ENCODE results near the gene GPR17.

Gene GPR17

DNA sequence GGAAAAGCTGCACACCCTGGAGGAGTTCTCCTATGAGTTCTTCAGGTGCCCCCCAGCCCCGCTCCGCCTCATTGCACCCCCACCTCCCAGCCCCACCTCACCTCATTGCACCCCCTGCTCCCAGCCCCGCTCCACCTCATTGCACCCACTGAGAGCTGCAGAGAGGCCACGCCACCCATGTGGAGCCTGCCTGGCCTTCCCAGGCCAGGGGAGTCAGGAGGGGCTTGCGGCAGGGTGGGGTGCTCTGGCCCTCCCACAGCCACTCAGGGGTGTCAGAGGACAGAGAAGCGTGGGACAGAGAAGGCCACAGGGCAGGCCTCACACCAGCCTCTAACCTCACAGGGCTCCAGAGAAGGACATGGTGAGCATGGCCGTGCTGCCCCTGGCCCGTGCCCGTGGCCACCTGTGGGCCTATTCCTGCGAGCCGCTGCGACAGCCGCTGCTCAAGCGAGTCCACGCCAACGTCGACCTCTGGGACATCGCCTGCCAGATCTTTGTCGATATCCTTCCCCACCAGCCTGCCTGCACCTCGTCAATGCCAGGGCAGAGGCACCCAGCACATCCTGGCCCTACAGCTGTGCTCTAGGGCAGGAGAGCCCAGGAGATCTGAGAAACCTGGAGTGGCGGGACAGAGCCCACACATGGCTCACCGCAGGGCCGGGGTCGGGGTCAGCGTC, 15.0 kb upstream of the GPR17 start:
- no peak for DNase-seq

DNA sequence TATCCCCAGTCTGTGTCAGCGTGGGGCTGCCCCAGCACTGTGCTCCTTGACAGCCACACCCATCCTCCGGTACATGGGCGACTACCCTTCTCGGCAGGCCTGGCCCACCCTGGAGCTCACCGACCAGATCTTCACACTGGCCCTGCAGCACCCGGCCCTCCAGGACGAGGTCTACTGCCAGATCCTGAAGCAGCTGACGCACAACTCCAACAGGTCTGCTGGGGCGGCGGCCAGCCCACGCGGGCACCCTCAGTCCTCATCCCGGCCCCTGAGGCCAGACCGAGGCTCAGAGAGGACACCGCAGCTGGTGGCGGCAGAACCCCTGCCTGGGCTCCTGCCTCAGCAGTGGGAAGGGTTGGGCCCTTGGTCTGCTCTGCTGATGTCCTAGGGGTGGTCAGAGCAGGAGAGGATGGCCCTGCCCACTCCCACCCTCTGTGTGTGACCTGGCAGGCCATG, 14.4 kb upstream of the GPR17 start:
- DNase-seq = no peak

DNA sequence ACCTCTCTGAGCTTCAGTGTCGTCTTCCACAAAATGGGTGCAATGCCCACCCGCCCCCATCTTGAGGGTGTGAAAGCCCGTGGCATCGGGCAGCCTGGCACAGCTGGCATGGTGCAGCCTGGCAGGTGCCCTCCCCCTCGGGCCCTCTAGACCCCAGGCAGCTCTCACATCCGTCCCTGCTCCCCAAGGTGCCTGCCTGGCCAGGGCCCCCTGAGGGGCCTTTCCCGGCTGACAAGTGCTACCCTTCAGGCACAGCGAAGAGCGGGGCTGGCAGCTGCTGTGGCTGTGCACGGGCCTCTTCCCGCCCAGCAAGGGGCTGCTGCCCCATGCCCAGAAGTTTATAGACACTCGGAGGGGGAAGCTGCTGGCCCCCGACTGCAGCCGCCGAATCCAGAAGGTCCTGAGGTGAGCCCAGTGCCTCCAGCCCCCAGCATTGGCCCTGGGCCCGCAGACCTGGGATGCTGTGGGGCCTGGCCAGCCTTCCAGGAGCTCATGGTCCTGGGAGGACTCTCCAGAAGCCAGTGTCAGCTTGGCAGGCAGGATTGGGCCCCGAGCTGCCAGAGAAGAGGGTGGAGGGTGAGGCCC, 13.9 kb upstream of the GPR17 start:
- DNase-seq = no peak

DNA sequence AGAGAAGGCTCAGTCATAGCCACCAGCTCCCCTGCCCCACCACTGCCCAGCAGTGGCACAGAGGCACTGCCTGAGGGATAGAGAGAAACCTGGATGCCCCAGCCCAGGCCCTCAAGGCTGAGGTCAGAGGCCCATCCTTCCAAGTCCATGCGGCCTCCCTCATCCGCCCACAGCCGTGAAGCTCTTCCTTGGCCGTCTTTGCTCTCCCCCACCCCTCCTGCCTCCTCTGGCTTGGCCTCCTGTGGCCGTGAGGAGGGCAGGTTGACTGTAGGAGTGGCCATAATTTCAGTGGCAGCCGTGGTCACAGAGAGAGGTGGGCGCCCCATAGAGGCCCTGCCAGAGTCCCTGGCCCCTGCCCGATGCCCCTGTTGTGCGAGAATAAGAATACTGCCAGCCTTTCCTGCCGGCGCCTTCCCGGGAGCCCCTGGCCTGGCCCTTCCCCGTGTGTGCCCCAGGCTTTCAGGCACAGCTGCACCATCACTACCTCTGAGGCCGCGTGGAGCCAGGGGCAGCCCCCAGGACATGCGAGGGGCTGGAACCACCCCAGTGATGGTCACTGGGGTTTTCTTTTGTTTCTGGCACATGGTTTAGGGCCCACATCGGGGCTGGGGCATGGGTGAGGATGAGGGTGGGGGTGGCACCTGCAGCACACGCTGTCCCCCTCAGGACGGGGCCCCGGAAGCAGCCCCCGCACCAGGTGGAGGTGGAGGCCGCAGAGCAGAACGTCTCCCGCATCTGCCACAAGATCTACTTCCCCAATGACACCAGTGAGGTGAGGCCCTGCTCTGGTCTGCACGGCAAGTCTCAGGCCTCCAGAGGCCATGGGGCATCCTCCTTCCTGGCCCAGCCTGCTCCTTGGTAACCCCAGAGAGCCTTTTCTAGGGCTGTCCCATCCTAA, 13.1 kb upstream of the GPR17 start:
- no peak for DNase-seq

DNA sequence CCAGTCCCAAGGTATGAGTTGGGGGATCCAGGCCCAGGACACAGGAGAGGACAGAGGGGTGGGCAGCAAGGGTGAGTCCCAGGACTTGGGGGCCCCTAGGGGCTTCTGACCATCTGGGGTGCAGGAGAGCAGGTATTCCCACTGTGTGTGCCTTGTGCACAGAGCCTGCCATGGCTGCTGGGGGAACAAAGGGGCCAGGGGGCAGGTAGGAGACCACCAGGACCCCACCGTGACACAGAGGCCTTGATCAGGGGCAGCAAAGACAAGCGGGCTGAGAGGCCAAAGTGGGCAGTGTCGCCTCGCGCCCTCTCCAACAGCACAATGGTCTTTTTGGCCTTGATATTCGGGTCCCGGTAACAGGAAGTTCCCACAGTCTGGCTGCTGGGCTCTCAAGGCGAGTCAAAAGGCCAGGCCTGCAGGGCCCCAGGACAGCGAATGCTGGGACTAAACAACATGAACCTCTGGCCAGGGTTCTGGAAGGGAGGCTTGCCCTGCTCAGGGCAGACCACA, 12.3 kb upstream of the GPR17 start:
- no peak for DNase-seq

DNA sequence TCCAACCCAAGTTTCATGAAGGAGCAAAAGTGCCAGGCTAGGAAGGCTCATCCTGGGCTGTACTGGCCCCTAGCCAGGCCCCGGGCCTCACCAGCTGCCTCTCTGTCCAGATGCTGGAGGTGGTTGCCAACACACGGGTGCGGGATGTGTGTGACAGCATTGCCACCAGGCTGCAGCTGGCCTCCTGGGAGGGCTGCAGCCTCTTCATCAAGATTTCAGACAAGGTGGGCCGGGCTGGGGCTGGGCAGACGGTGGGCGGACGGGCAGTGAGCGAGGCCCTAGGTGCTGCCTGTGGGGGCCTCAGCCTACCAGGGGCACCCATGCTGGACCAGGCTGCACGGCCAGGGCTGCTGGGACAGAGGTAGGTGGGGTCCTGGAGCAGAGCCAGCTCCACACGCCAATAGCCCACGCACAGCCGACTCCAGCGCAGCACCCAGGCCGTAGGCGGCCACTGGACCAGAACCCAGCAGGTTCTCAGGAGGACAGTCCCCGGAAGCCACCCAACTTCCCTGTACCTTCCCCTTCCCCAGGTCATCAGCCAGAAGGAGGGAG, 11.8 kb upstream of the GPR17 start:
- no peak for DNase-seq

DNA sequence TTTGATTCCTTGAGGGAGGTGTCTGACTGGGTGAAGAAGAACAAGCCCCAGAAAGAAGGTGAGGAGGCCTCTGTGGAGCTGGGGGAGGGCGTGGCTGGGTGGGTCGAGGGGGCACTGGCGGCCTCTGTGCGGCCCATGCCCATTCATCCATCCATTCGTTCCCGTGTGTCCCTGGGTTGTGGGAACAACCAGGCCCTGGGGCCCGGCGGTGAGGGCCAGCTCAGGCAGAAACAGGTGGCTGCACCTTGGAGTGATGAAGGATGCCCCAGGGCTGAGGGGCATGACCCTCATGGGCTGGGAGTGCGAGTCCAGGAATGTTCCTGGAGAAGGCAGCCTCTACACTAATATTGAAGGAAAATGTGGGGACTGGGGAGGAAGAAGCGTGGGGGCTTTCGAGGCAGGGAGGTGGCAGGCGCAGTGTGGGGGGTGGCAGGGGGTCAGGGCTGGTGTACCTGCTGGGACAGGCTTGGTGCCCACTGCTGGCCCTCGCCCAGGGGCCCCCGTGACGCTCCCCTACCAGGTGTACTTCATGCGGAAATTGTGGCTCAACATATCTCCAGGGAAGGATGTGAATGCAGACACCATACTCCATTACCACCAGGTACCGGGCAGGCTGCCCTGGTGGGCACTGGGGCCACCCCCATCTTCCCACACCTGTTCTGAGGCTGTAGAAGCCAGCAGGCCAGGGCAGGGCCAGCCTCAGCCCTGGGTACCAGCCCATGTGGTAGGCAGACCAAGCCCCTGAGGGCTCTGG, 11.2 kb upstream of the GPR17 start:
- DNase-seq = no peak

DNA sequence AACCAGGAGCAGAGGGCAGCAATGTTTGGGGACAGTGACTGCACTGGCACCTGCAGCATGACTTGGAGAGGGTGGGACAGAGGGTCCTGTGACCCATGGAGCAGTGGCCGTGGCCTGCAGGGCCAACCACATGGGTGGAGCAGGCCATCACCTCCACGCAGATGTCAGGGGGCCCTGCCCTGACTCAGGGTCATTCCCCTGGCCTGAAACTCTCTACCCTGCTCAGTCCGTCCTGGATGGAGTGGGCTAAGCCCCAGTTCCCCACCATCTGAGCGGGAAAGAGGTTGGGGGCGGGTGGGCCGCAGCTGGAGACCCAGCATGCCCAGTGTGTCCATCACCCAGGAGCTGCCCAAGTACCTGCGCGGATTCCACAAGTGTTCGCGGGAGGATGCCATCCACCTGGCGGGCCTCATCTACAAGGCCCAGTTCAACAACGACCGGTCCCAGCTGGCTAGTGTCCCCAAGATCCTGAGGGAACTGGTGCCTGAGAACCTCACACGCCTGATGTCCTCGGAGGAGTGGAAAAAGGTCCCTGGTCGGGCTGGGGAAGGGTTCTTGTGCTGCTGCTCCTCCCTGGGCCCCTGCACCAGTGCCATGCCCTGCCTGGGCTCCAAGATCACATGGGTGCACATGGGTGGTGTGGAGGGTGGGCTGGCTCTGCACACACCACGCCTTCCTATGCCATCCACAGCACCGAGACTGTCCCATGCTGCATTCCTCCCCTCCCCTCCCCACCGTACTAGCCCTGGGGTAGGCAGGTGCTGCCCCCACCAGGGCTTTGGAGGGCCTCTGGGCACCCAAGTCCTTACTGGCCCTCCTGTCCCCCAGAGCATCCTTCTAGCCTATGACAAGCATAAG, 10.3 kb upstream of the GPR17 start:
- DNase-seq = no peak

DNA sequence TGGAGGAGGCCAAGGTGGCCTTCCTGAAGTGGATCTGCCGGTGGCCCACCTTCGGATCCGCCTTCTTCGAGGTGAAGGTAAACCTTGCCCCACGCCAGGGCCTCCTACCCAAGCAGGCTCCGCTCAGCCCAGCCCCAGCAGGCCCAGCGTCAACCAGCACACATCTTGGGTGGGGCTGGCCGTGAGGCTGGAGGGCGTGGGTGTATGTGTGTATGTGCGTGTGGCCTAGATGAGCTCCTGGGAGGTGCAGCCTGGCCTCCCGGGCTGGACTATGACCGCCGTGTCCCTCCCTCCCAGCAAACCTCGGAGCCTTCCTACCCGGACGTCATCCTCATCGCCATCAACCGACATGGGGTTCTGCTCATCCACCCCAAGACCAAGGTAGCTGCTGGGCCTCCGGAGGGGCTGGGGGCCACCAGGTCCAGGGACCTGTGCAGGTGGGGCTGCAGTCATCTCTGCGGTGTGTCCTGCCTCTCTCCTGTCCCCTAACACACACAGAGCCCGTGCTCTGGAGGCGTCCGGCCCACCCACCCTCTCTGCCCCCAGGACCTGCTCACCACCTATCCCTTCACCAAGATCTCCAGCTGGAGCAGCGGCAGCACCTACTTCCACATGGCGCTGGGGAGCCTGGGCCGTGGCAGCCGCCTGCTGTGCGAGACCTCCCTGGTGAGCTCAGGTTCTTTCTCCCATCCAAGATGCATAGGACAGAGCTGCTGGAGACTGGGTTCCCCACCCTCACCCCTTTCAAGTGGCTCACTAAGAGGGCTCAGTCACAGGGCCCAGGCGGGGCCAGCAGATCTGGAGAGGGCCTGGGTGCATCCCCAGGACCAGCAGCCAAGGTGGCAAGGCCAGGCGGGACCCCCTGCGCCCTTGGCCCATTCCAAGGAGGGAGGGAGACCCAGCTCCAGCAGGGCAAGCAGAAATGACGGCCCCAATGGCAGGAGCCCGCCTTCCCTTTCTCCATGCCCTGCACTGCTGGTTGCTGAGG, 9.4 kb upstream of the GPR17 start:
- no peak for DNase-seq

DNA sequence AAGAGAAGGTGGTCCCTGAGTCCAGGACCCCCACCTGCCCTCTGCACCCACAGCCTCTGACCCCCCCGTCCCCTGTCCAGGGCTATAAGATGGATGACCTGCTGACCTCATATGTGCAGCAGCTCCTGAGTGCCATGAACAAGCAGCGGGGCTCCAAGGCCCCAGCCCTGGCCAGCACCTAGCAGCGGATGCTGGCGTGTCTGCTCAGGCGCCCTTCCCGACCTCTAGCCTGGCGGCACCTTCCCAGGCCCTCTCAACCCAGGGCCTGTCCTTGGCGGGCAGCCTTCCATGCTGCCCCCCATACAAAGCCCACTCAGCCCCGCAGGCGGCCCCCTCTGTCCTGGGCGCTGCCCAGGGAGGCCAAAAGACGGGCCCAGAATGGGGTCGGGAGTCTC, 8.7 kb upstream of the GPR17 start:
- DNase-seq = no peak

DNA sequence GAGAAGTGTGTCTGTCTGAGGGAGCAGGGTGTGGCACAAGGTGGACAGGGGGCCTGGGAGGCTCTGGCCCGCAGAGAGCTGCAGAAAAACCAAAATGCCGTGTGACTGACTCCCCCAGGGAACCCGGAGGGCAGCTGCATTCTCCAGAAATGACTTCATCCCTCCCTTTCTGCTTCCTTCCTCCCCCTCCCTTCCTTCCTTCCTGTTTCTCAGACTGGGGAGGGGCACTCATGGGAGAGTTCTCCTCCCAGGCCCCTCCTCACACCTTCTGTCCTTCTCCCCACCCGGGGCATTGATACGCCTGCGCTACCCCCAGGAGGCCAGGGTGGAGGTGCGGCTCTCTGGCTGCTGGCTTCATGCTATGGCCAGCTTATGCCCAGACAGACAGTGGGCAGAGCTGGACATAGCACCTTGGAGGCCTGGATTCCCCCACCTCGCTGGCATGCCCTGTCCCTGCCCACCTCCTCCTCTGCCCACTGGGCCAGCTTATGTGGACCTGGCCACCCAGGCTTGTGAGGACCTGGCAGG, 8.2 kb upstream of the GPR17 start:
- no peak for DNase-seq

DNA sequence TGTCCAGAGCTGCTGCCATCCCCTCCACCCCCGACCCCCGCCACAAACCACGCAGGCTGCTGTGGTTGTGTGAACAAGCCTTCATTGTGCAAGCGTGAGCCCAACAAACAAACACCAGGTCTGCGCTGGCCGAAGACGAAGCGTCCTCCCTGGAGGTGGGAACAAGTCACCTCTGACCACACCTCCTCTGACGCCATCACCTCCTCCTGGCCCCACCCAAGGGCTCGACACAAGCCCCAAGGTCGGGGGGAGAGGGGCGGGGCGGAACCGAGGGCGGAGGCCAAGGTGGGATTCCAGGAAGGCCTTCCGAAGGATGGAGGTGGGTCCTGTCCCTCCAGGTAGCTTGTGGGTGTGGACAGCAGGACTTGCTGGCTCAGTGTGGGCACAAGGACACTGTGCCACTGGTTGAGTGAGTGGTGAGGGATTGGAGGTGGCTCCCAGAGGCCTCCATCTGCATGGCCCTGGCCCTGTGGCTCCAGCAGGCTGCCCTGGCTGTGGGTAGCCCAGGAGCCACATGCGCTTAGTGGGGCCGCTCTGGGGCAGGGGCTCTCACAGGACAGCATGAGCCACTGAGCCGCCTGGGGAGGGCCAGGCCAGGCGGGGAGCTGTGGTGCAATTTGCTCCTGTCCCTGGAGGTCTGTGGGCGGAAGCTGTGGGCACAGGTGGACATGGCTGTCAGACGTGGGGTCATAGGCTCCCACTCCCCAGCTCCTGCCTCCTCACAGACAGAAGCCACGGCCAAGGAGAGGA, 7.4 kb upstream of the GPR17 start:
- no peak for DNase-seq

DNA sequence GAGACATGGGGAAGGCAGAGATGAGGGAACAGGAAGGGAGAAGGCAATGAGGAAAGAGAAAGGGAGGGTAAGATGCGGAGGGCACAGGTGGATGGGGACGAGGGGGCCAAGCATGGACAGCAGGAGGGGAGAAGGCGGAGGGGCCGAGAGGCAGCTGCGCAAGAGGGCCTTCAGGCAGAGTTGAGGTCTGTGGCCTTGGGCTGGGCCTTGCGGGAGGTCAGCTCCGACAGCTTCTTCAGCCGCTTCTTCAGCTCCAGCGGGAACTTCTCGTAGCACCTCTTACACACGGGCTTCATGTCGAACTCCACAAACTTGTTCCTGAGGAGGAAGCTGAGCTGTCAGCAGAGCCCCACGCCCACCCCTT, 6.9 kb upstream of the GPR17 start:
- DNase-seq = no peak

DNA sequence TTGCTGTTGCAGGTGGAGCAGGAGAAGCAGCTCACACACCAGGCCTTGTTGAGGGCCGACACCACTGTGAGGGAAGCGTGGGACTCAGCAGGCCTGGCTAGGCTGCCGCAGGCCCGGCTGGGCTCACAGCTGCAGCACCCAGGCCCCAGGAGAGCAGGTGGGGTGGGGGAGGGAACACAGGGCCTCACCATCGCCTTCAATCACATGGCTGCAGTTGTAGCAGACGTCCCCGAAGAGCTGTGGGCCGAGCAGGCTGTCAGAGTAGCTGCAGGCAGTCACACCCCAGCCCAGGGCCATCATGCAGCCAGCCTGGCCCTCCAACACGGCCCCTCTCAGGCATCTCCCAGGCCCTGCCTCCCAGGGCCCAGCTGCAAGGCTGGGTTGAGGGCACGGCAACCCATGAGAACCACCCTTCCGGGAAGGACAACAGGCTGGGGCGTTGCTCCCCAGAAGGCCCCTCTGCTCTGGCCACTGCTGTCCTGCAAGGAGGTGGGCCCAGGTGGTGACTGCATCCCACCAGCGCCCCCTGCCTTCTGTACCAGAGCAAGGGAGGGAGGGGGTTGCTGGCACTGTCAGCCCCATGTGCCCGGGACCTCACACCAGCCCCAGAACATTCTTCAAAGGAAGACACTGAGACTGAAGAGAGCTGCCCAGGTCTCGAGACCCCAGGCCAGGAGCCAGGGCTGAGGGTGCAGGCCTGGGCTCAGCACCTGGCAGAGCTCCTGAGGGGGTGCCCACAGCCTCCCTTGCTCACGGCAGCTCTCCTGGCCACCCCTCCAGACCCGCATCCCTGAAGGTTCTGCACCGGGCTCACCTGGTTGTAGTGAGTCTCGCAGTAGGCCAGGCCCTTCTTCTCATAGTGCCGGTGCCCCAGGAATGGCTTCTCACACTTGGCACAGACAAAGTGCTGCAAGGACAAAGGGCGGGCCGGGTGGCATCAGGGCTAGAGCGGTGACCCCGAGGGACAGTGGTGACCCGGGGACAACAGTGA, 5.6 kb upstream of the GPR17 start:
- no peak for DNase-seq

DNA sequence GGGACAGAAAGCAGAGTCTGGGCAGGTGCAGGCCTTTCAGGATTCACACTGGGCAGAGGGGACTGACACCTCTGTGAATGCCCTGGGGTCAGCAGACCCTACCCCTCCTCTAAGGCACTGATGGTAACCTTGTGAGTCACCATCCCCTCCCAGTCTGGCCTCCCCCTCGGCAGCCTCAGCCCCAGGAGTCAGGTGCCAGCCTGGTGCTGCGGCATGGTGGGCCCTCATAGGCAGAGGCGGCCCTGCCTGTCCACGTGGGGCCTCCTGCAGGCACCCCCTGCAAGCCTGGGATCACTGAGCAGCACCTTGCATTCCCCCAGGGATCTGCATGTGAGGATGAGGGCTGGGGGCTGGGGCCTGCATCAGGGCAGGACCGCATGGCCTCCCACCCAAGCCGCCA, 4.8 kb upstream of the GPR17 start:
- no peak for DNase-seq

DNA sequence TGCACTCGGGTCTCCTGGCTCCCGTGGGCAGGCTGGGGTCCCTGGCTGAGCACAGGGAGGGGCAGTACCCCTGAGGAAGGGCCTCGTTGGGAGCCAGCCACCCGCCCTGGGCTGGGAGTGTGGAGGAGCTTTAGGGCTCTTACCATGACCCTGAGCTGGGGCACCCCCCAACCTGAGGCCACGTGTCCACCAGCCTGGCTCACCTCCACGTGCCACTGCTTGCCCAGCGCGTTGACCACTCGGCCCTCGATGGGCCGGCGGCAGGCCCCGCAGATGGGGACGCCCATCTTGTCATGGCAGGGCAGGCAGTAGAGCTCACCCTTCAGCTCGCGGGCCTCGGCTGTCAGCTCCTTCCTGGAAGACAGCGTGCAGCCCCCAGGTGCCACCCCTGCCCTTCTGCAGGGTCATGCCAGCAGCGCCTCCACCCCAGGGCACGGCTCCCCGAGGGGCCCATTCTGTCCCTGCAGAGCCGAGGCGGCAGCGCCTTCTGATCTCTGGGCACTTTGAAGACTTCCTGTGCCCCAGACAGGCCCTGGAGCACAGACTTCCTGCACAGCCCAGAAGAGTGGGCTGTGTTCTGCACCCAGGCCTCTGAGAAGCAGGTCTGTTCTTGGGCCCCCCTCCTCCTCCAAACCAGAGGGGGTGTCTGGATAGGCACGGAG, 4.0 kb upstream of the GPR17 start:
- DNase-seq = peak in 3 of 4 experiments; percentile 21 to 61 (median 34)

DNA sequence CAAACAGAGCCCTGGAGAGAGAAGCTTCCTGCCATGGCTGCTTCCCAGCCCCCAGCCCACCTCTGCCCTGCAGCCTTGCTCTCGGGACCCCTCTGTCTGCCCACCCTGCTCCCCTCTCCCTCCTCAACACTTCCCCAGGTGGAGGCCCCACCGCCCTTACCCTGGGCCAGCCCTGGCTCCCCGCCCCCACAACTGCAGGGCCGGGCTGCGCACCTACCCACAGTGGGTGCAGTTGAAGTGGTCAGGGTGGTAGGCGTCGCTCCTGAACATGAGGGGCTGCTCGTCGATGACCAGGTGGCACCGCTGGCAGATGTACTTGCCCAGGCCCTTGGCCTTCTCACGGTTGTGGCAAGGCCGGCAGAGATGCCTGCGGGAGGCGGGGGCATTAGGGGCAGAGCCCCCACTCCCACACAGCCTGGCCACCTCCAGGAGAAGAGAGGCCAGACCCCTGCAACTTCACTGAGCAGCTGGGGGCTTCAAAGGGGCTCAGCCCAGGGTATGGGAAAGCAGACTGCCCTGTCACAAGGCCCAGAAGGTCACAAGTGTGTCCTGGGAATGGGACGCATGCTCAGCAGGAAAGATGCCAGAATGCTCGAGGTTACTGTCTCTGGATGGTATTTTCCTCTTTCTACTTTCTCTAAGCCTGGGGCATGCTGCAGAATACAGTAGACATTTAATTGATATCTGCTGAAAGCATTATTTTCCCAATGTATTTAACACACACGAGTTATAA, 3.1 kb upstream of the GPR17 start:
- no peak for DNase-seq
